ENCODE results near the gene NLE1.
"Not testable (repeated sequence)": the region's sequence is repeated elsewhere in the genome, so short reads cannot be mapped to it uniquely, and the experiment has no call there.

Gene NLE1

DNA sequence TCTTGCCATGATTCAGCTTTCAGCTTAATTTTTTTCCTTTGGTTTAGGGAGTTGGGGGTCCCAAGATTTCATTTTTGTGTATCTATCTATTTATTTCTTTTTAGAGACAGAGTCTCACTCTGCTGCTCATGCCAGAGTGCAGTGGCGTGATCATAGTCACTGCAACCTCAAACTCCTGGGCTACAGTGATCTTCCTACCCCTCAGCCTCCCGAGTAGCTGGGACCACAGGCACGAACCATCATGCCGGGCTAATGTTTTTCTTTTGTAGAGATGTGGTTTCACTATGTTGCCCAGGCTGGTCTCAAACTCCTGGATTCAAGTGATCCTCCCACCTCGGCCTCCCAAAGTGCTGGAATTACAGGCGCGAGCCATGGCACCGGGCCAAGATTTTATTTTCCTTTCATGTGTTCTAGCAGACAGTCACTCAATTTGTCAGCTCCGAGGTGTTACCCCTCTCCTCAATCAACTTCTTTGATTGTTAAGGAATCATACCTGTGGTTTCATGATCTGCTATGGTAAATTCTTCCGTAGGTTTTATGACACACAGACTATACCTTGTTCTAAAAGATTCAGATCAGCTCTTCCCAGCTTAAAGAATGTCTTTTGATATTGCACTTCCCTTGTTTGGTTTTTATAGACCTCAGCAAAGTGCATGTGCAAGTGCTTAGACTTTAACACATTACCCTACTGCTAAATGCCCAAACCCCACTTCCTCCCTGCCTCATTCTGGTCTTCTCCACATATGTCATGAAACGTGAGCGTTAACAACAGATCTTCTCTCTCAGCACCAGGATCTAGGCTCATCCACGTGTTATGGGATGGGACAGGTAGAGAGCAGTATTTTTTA, 18.5 kb upstream of the NLE1 start:
- TF ChIP-seq, protein P1, sequence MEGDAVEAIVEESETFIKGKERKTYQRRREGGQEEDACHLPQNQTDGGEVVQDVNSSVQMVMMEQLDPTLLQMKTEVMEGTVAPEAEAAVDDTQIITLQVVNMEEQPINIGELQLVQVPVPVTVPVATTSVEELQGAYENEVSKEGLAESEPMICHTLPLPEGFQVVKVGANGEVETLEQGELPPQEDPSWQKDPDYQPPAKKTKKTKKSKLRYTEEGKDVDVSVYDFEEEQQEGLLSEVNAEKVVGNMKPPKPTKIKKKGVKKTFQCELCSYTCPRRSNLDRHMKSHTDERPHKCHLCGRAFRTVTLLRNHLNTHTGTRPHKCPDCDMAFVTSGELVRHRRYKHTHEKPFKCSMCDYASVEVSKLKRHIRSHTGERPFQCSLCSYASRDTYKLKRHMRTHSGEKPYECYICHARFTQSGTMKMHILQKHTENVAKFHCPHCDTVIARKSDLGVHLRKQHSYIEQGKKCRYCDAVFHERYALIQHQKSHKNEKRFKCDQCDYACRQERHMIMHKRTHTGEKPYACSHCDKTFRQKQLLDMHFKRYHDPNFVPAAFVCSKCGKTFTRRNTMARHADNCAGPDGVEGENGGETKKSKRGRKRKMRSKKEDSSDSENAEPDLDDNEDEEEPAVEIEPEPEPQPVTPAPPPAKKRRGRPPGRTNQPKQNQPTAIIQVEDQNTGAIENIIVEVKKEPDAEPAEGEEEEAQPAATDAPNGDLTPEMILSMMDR (IDR thresholded peaks at IDR 0.05; ENCODE audit: low read depth, low read length, missing control alignments) = no peak
- H3K27ac ChIP-seq = no peak overlapping the region
- H3K4me3 ChIP-seq (ENCODE audit: low read depth, low read length) = no peak overlapping the region
- no peaks in the 10 kb centered on the region for H3K36me3 ChIP-seq (replicated peaks)
- no peaks in the 10 kb centered on the region for H3K27me3 ChIP-seq (replicated peaks)
- in situ Hi-C loops (cut with HindIII; ENCODE audit: low pct_ligation_motif_present, low sequenced_read_pairs) = no loop called here
- DNase-seq = no peak

GRCh38 chr17:35159940-35160339, 17.8 kb upstream of the NLE1 start:
- no peak for DNase-seq
- Histone ChIP-seq H3K27ac (no peak overlapping the region), H3K27me3 (replicated peaks) (no peaks in the 10 kb centered on the region), H3K4me3 (ENCODE audit: low read depth, low read length) (no peak overlapping the region), H3K36me3 (replicated peaks) (no peaks in the 10 kb centered on the region)
- in situ Hi-C loops (cut with HindIII; ENCODE audit: low pct_ligation_motif_present, low sequenced_read_pairs) = no loop called here
- TF ChIP-seq, protein P1 (IDR thresholded peaks at IDR 0.05; ENCODE audit: low read depth, low read length, missing control alignments) = no peak

DNA sequence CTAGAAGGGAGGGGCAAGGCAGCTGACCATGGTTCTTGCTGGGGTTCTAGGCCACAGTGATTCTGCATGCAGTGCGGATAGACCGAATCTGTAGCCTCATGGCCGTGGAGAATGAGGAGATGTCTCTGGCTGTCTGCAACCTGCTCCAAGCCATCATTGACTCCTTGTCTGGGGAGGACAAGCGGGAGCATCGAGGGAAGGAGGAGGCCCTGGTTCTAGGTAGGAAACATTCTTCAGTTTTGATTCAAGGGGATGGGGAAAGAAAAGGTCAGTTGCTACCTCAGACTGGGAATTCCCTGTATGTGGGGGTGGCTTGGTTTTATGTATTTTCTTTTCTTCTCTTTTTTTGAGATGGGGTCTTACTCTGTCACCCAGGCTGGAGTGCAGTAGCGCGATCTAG, 13.1 kb upstream of the NLE1 start:
- H3K27me3 ChIP-seq (replicated peaks) = no peaks in the 10 kb centered on the region
- TF ChIP-seq, protein P1 (IDR thresholded peaks at IDR 0.05; ENCODE audit: low read depth, low read length, missing control alignments) = no peak
- no peak overlapping the region for H3K27ac ChIP-seq
- no peaks in the 10 kb centered on the region for H3K36me3 ChIP-seq (replicated peaks)
- in situ Hi-C loops (cut with HindIII; ENCODE audit: low pct_ligation_motif_present, low sequenced_read_pairs) = no loop called here
- no peak for DNase-seq
- no peak overlapping the region for H3K4me3 ChIP-seq (ENCODE audit: low read depth, low read length)

GRCh38 chr17:35154196-35155165, 12.4 kb upstream of the NLE1 start:
- H3K4me3 ChIP-seq (ENCODE audit: low read depth, low read length) = no peak overlapping the region
- in situ Hi-C loops (cut with HindIII; ENCODE audit: low pct_ligation_motif_present, low sequenced_read_pairs) = no loop called here
- H3K27ac ChIP-seq = no peak overlapping the region
- no peaks in the 10 kb centered on the region for H3K27me3 ChIP-seq (replicated peaks)
- H3K36me3 ChIP-seq (replicated peaks) = no peaks in the 10 kb centered on the region
- TF ChIP-seq, protein P1 (IDR thresholded peaks at IDR 0.05; ENCODE audit: low read depth, low read length, missing control alignments) = no peak
- DNase-seq = no peak

- no peak for DNase-seq
- no peaks in the 10 kb centered on the region for H3K36me3 ChIP-seq (replicated peaks)
- in situ Hi-C loops (cut with HindIII; ENCODE audit: low pct_ligation_motif_present, low sequenced_read_pairs) = no loop called here
Measured at GRCh38 chr17:35152421-35153140, 10.5 kb upstream of the NLE1 start.

DNA sequence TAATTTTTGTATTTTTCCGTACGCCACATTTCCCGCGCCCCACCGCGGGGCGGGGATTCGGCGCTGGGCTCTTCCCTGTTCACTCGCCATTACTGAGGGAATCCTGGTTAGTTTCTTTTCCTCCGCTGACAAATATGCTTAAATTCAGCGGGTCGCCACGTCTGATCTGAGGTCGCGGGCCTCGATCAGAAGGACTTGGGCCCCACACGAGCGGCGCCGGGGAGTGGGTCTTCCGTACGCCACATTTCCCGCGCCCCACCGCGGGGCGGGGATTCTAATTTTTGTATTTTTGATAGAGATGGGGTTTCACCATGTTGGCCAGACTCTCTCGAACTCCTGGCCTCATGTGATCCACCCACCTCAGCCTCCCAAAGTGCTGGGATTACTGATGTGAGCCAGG, 9.0 kb upstream of the NLE1 start:
- H3K27ac ChIP-seq; H3K36me3 ChIP-seq (replicated peaks); H3K4me3 ChIP-seq (ENCODE audit: low read depth, low read length); H3K27me3 ChIP-seq (replicated peaks); in situ Hi-C loops (cut with HindIII; ENCODE audit: low pct_ligation_motif_present, low sequenced_read_pairs); DNase-seq: not testable (repeated sequence)

More at GRCh38 chr17:35152421-35153140, 10.5 kb upstream of the NLE1 start:
- Histone ChIP-seq H3K4me3 (ENCODE audit: low read depth, low read length) (no peak overlapping the region), H3K27me3 (replicated peaks) (no peaks in the 10 kb centered on the region), H3K27ac (no peak overlapping the region)
- TF ChIP-seq, protein P1 (IDR thresholded peaks at IDR 0.05; ENCODE audit: low read depth, low read length, missing control alignments) = no peak

All from brain microvascular endothelial cell (primary cell).